ENCODE measurements around the gene CPAMD8. TPM values are rescaled to one million over a fixed set of nuclear protein-coding genes. Genes with fewer than 3 reads are reported as not detected.

CPAMD8 gene
- total and polyA plus RNA-seq, 2 donors (not counting 3 experiments of a cell fraction or from before 2014, with no cell fraction given) = 2.2 to 3.9 TPM

GRCh38 chr19:16922592-16922934 lies 104.0 kb downstream of the CPAMD8 start:
- TF ChIP-seq GATA2 (IDR thresholded peaks at IDR 0.05; ENCODE audit: insufficient read depth, insufficient read length, low read depth, low read length) (no peak), MYC (IDR thresholded peaks at IDR 0.05; ENCODE audit: low read depth, low read length) (no peak), EZH2 (IDR thresholded peaks at IDR 0.05; ENCODE audit: borderline replicate concordance, low read depth, low read length, severe bottlenecking) (no peak), POLR2AphosphoS5 (IDR thresholded peaks at IDR 0.05; ENCODE audit: insufficient read depth, low read depth, low read length) (no peak), MAX (IDR thresholded peaks at IDR 0.05; ENCODE audit: insufficient read depth, insufficient read length) (no peak), CTCF (IDR thresholded peaks at IDR 0.05; ENCODE audit: extremely low read depth in 1 of 2, insufficient read depth in 1 of 2, low read depth in 1 of 2, low read length in 2 of 2) (no peak), POLR2A (IDR thresholded peaks at IDR 0.05; ENCODE audit: low read depth, low read length) (no peak), JUN (IDR thresholded peaks at IDR 0.05; ENCODE audit: borderline replicate concordance, insufficient read depth, insufficient read length, low read depth) (no peak), FOS (IDR thresholded peaks at IDR 0.05; ENCODE audit: borderline replicate concordance, insufficient read depth, low read length) (no peak)
- dilution Hi-C loops (cut with MboI; ENCODE audit: extremely low pct_ligation_motif_present, low sequenced_read_pairs) = no loop called here
- no peaks in the 10 kb centered on the region for H4K20me1 ChIP-seq (replicated peaks; ENCODE audit: control insufficient read depth, extremely low read depth, insufficient read depth, low read length)
- H3K36me3 ChIP-seq (ENCODE audit: control insufficient read depth in 2 of 2, extremely low read depth in 1 of 2, insufficient read depth in 2 of 2, low read length in 2 of 2) = no peaks in the 10 kb centered on the region
- no peak overlapping the region for H3K9ac ChIP-seq (replicated peaks; ENCODE audit: extremely low read depth, insufficient read depth, low read length)
- FAIRE-seq (no peak), DNase-seq (ENCODE audit: low read depth, low spot score) (no peak)
- no peak overlapping the region for H3K4me3 ChIP-seq (replicated peaks in 1 of 3; ENCODE audit: insufficient read depth in 1 of 3, low read depth in 1 of 3, low read length in 3 of 3)
- H3K4me2 ChIP-seq (ENCODE audit: insufficient read depth, low read length) = no peak overlapping the region
- ChIA-PET CTCF (no interaction called here), POLR2A (no interaction called here)
- intact Hi-C loops (cut with micrococcal nuclease) = no loop called here
- no peaks in the 10 kb centered on the region for H3K9me3 ChIP-seq (replicated peaks; ENCODE audit: control insufficient read depth, insufficient read depth, low read length)
- H3K27ac ChIP-seq (ENCODE audit: insufficient read depth, low read depth, low read length) = no peak overlapping the region
- H3K9me1 ChIP-seq (replicated peaks; ENCODE audit: control insufficient read depth, extremely low read depth, insufficient read depth, low read length) = no peaks in the 10 kb centered on the region
- H3K79me2 ChIP-seq (ENCODE audit: control insufficient read depth, insufficient read depth, low read length) = no peaks in the 10 kb centered on the region
- H2AFZ ChIP-seq (ENCODE audit: low read depth, low read length) = no peak overlapping the region
- H3K4me1 ChIP-seq (ENCODE audit: control insufficient read depth, extremely low read depth, insufficient read depth, low read length) = no peaks in the 10 kb centered on the region
- no TSS peak for BruUV-seq (replicated peaks)
- H3K27me3 ChIP-seq (ENCODE audit: control insufficient read depth in 2 of 2, insufficient read depth in 2 of 2, low read length in 2 of 2) = no peaks in the 10 kb centered on the region

Measured in endothelial cell of umbilical vein (primary cell).